Tibial nerve (tissue), 4 donors: ENCODE data around the gene SNAP47. TPM values are rescaled to one million over a fixed set of nuclear protein-coding genes. Genes with fewer than 3 reads are reported as not detected.

Source experiments
- DNase-seq, 2 donors: peaks; one replicate each; pipeline ENCODE4 v3.0.0-alpha.2; 2019; ENCODE audit warnings: low spot score in 2 of 2
- H3K27ac ChIP-seq, 4 donors: fragments of 200-600 bp; sonication (generic) in 3 of 4; one replicate each; pipeline ENCODE4 v1.5.1; 2017 to 2019; ENCODE audit warnings: mild to moderate bottlenecking in 1 of 4
- H3K27me3 ChIP-seq, 2 donors: fragments of 200-600 bp; sonication (generic) in 1 of 2; one replicate each; pipeline versions ENCODE4 v1.5.1 to v1.6.0; 2017 to 2019
- H3K36me3 ChIP-seq, 3 donors: fragments of 200-600 bp; sonication (generic); one replicate each; pipeline ENCODE4 v1.5.1; 2018 to 2019
- H3K4me1 ChIP-seq, 4 donors: fragments of 200-600 bp; sonication (generic) in 3 of 4; one replicate each; pipeline ENCODE4 v1.5.1; 2017 to 2019
- H3K4me3 ChIP-seq, 4 donors: fragments of 200-600 bp; sonication (generic) in 3 of 4; one replicate each; pipeline ENCODE4 v1.5.1; 2017 to 2019; ENCODE audit warnings: mild to moderate bottlenecking in 1 of 4, moderate library complexity in 1 of 4
- H3K9me3 ChIP-seq, 4 donors: fragments of 200-600 bp; sonication (generic) in 3 of 4; one replicate each; pipeline ENCODE4 v1.5.1; 2017 to 2019
- EP300 ChIP-seq, 2 donors: sonication (generic); formaldehyde crosslinking; IDR thresholded peaks; one replicate each; pipeline ENCODE4 v1.6.1; 2017; ENCODE audit warnings: antibody characterized with exemption in 2 of 2, mild to moderate bottlenecking in 1 of 2
- POLR2A ChIP-seq, 2 donors: fragments of 450-650 bp; IDR thresholded peaks; one replicate each; pipeline ENCODE4 v1.6.1; 2017; ENCODE audit warnings: antibody characterized with exemption in 2 of 2, mild to moderate bottlenecking in 2 of 2, moderate library complexity in 2 of 2
- WGBS, 2 donors: methylation state at CpG; one replicate each; pipeline ENCODE4 v1.1.5; 2018; 5-methylcytosine and 5-hydroxymethylcytosine counted together
- total RNA-seq, 4 donors: library from RNA; depleted of rRNA; stranded (reverse); fragments of >200 nt; gene quantifications; one replicate each; pipeline ENCODE4 v1.1.0, GENCODE V29; 2016
- TF ChIP-seq, protein P1 (sequence below), 5 experiments: fragments of 200-600 bp in 3 of 5; fragments of 450-650 bp in 2 of 5; sonication (generic) in 3 of 5; IDR thresholded peaks; one replicate each; pipeline ENCODE4 v1.5.1; 2016 to 2019; ENCODE audit warnings: antibody characterized with exemption in 5 of 5, mild to moderate bottlenecking in 3 of 5, moderate library complexity in 2 of 5

SNAP47 gene
- total RNA-seq, 4 donors from 2014 or later = 49.4 to 69.9 (median 62.8) TPM

DNA sequence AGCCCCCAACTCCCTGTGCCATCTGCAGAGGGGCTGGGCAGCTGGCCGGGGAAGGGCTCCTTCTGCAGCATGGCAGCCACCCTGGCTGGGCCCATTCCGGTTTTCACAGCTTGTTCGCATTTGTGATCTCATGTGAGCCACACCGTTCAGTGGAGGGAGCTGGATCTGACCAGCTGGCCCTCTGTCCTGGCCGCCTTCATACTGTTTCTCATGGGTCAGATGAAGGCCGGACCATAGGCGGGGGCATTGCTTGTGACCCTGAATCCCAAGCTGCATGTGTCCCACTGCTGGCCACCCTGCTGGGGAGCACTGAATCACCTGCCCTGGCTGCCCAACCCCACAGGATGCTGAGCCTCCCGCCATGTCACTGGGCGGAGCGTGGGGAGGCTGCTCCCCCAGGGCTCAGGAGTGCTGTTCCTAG, 43.8 kb downstream of the SNAP47 start:
- DNase-seq = peak in 1 of 2 donors; percentile 6
- TF ChIP-seq POLR2A (IDR thresholded peaks at IDR 0.05) (no peak), EP300 (IDR thresholded peaks at IDR 0.05) (no peak)
- TF ChIP-seq, protein P1, sequence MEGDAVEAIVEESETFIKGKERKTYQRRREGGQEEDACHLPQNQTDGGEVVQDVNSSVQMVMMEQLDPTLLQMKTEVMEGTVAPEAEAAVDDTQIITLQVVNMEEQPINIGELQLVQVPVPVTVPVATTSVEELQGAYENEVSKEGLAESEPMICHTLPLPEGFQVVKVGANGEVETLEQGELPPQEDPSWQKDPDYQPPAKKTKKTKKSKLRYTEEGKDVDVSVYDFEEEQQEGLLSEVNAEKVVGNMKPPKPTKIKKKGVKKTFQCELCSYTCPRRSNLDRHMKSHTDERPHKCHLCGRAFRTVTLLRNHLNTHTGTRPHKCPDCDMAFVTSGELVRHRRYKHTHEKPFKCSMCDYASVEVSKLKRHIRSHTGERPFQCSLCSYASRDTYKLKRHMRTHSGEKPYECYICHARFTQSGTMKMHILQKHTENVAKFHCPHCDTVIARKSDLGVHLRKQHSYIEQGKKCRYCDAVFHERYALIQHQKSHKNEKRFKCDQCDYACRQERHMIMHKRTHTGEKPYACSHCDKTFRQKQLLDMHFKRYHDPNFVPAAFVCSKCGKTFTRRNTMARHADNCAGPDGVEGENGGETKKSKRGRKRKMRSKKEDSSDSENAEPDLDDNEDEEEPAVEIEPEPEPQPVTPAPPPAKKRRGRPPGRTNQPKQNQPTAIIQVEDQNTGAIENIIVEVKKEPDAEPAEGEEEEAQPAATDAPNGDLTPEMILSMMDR (IDR thresholded peaks at IDR 0.05) = no peak
- H3K27ac ChIP-seq = no peak overlapping the region
- H3K4me3 ChIP-seq = no peak overlapping the region
- peaks cover 0 to 70% (median 0%) of the 10 kb centered on the region in 3 donors for H3K36me3 ChIP-seq
- 86 to 88% methylated on average over 3 to 10 of the region's 10 CpGs for WGBS, 2 donors
- H3K9me3 ChIP-seq = no peaks in the 10 kb centered on the region
- H3K4me1 ChIP-seq = peaks cover 0 to 6% (median 0%) of the 10 kb centered on the region in 4 donors
- no peaks in the 10 kb centered on the region for H3K27me3 ChIP-seq

DNA sequence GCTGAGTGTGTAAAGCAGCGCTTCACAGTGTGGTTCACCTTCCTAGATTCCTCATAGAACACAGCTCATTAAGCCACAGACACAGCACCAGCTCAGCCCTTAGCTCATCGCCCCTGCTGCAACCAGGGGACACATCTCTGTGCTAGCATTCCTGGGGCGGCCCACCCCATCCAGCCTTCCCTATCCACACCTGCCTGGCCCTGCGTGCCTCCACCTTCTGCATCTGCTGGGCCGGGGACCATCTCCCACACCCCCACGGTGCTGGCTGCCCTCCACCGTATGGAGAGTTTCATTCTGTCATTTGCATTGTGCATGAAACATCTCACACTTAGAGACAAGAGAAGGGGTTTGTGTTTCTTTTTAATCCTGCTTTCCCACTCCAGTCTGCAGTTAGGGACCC, 44.5 kb downstream of the SNAP47 start:
- Histone ChIP-seq H3K4me3 (no peak overlapping the region), H3K27me3 (no peaks in the 10 kb centered on the region), H3K9me3 (no peaks in the 10 kb centered on the region), H3K27ac (no peak overlapping the region), H3K4me1 (peaks cover 0 to 6% (median 0%) of the 10 kb centered on the region in 4 donors), H3K36me3 (peaks cover 0 to 64% (median 0%) of the 10 kb centered on the region in 3 donors)
- WGBS, 2 donors = 87 to 91% methylated on average over 7 of the region's 7 CpGs
- peak in 1 of 2 donors; percentile 8 for DNase-seq
- TF ChIP-seq EP300 (IDR thresholded peaks at IDR 0.05) (no peak), POLR2A (IDR thresholded peaks at IDR 0.05) (no peak)
- TF ChIP-seq, protein P1 (IDR thresholded peaks at IDR 0.05) = no peak

DNA sequence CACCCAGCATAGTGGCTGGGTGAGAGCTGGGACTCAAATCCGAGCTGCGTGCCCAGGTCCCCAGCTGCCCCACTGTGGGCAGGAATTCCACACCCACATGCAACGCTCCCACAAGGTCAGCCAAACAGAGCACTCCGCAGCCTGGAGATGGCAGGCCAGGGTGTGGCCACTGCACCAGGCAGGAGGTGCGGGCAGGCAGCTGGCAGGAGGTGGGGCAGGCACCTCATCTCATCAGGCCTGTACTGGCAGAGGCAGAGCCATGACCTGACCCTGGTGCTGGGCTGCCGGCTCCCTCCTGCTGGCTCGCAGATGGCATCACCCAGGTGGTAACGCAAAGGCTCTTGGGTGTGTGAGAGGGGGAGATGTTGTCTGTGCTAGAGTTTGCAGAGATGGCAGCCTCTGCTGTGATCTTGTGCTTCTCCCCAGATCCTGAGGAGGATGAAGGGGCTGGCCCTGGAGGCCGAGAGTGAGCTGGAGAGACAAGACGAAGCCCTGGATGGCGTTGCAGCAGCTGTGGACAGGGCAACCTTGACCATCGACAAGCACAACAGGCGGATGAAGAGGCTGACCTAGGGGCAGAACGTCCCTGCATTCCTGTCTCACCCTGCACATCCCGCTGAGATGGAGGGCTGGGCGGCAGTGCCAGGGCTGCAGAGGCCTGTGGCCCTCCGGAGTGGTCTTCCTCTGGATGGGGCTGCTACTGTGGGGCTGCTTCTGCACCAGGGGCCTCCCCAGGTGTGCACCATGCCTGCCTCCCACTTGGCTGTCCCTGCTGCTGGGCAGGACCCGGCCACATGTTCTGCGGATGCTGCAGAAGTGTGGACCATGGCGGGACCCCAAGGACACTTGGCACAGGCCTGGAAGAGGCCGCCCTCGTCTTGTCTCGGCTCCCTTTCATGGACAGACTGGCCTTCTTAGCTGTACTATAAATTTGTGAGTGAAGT, 45.1 kb downstream of the SNAP47 start:
- no peak overlapping the region for H3K4me3 ChIP-seq
- no peak overlapping the region for H3K27ac ChIP-seq
- peaks cover 0 to 3% (median 0%) of the 10 kb centered on the region in 4 donors for H3K4me1 ChIP-seq
- DNase-seq = peak in 1 of 2 donors; percentile 4
- peaks cover 0 to 57% (median 0%) of the 10 kb centered on the region in 3 donors for H3K36me3 ChIP-seq
- 84 to 88% methylated on average over 17 to 21 of the region's 23 CpGs for WGBS, 2 donors
- no peaks in the 10 kb centered on the region for H3K27me3 ChIP-seq
- TF ChIP-seq, protein P1 (IDR thresholded peaks at IDR 0.05) = no peak
- TF ChIP-seq EP300 (IDR thresholded peaks at IDR 0.05) (no peak), POLR2A (IDR thresholded peaks at IDR 0.05) (no peak)
- no peaks in the 10 kb centered on the region for H3K9me3 ChIP-seq

DNA sequence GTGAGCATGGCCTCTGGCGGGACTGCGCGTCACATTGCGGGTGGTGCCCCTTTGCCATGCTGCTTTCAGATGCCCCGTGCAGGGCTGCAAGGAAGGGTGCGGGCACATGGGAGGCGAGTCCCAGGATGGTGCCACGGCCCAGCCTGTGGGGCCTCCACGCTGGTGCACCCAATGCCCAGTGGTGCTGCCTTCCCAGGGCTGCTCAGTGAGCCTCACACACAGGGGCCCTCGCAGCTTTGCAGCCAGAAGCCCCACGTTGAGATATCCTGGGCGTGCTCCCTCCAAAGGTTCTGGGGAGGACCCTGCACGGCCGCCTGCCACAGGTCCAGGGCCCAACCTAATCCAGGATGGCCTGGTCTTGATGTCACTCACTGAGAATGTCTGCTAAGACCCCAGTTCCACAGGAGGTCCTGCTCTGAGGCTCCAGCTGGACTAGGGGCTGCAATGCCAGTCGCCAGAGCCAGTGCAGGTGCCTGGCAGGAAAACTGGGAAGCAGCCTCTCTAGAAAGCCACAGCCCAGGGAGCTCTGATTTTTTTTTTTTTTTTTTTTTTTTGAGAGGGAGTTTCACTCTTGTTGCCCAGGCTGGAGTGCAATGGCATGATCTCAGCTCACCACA, 46.2 kb downstream of the SNAP47 start:
- Histone ChIP-seq H3K4me1 (peaks cover 0 to 7% (median 1%) of the 10 kb centered on the region in 4 donors), H3K27me3 (no peaks in the 10 kb centered on the region), H3K4me3 (no peak overlapping the region), H3K36me3 (peaks cover 0 to 46% (median 0%) of the 10 kb centered on the region in 3 donors), H3K27ac (no peak overlapping the region), H3K9me3 (no peaks in the 10 kb centered on the region)
- WGBS, 2 donors = 90 to 92% methylated on average over 12 to 14 of the region's 15 CpGs
- DNase-seq = no peak
- TF ChIP-seq POLR2A (IDR thresholded peaks at IDR 0.05) = no peak
- TF ChIP-seq EP300 (IDR thresholded peaks at IDR 0.05) = no peak
- TF ChIP-seq, protein P1 (IDR thresholded peaks at IDR 0.05) = no peak
